ENCODE results near the gene SPTY2D1. TPM values are rescaled to one million over a fixed set of nuclear protein-coding genes. Genes with fewer than 3 reads are reported as not detected.
"Not testable (repeated sequence)": the region's sequence is repeated elsewhere in the genome, so short reads cannot be mapped to it uniquely, and the experiment has no call there.

SPTY2D1 gene
- total RNA-seq, 3 donors from 2014 or later: 24.5 to 30.2 (median 28.2) TPM

DNA sequence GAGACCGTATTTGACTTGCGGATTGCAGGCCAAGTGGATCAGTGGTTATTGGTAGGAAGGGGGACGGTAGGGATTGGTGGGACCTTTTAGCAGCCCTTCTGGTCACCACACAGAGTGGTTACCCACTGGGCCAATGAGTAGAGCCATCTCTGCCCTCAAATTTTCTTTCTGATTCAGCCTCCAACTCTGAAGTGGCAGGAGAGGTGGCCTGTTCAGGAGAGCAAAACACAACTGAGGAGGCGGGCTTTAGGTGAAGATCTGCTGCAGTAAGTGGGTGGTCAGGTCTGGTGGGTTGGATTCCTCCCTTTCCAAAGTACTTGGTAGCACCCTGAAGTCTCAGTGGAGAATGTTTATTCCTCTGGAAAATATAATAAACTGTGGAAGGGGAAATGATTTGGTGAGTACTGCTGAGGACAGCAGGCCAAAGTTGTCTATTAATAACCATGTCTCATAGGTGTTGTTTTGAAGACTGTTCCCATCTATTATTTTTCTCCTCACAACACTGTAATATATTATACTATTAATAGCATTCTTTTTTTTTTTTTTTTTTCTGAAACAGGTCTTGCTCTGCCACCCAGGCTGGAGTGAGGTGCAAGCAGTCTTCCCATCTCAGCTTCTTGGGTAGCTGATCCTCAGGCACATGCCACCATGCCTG lies 33.1 kb downstream of the SPTY2D1 start:
- ATAC-seq (no peak), DNase-seq (no peak)
- no peaks in the 10 kb centered on the region for H3K9me3 Mint-ChIP-seq
- no peaks in the 10 kb centered on the region for H3K27me3 Mint-ChIP-seq (ENCODE audit: low read depth)
- no peak overlapping the region for H3K4me3 Mint-ChIP-seq
- H3K4me1 Mint-ChIP-seq (ENCODE audit: low read depth): no peaks in the 10 kb centered on the region
- peaks cover 2% of the 10 kb centered on the region for H3K36me3 Mint-ChIP-seq (ENCODE audit: insufficient read depth)

DNA sequence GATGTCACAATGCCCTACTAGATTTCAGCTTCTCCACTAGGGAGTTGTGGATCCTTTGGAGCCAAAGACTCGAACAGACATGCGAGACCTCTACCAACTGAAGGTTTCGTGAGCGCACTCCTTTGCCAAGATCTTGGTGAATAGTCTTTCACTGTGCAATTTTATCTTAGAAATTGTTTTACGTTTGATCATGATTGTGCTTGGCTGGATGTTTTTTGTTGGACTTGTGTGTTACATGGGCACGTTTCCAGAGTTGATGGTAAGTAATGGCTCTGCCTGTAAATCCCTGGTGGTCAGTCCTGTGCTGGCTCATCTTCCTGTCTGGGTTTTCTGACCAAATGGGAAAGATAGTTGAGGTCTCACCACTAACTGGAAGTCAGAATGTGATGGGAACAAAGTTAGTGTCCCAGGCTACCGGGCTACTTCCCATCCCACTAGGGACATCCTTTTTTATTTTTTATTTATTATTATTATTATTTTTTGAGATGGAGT lies 34.4 kb downstream of the SPTY2D1 start, which contains the start of gene MISFA:
Gene MISFA (plus strand): TSS at position 51 of the 492 bp plus-strand sequence. CDS start 140 bp downstream, at position 191.
- ATAC-seq (no peak), DNase-seq (no peak)
- peaks cover 2% of the 10 kb centered on the region for H3K36me3 Mint-ChIP-seq (ENCODE audit: insufficient read depth)
- H3K4me1 Mint-ChIP-seq (ENCODE audit: low read depth): no peaks in the 10 kb centered on the region
- no peak within 1 kb of the TSS for H3K4me3 Mint-ChIP-seq
- no peaks in the 10 kb centered on the region for H3K9me3 Mint-ChIP-seq
- H3K27me3 Mint-ChIP-seq (ENCODE audit: low read depth): no peaks in the 10 kb centered on the region

GRCh38 chr11:18594999-18595749 lies 39.0 kb downstream of the SPTY2D1 start:
- no peak overlapping the region for H3K4me3 Mint-ChIP-seq
- peaks cover 2% of the 10 kb centered on the region for H3K36me3 Mint-ChIP-seq (ENCODE audit: insufficient read depth)
- H3K27me3 Mint-ChIP-seq (ENCODE audit: low read depth): no peaks in the 10 kb centered on the region
- no peak for DNase-seq
- H3K4me1 Mint-ChIP-seq (ENCODE audit: low read depth): peaks cover 10% of the 10 kb centered on the region
- H3K9me3 Mint-ChIP-seq: no peaks in the 10 kb centered on the region
- ATAC-seq: no peak

DNA sequence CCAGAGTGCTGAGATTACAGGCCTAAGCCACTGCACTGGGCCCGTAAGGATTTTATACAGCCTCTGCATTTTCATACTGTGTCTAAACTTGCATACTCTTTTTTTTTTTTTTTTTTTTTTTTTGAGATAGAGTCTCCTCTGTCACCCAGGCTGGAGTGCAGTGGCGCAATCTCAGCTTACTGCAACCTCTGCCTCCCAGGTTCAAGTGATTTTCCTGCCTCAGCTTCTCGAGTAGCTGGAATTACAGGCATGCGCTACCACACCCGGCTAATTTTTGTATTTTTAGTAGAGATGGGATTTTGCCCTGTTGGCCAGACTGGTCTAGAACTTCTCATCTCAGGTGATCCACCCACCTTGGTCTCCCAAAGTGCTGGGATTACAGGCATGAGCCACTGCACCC lies 40.1 kb downstream of the SPTY2D1 start:
- ATAC-seq; H3K36me3 Mint-ChIP-seq (ENCODE audit: insufficient read depth); H3K4me3 Mint-ChIP-seq; H3K9me3 Mint-ChIP-seq; H3K27me3 Mint-ChIP-seq (ENCODE audit: low read depth); DNase-seq: not testable (repeated sequence)
- H3K4me1 Mint-ChIP-seq (ENCODE audit: low read depth): peaks cover 10% of the 10 kb centered on the region

GRCh38 chr11:18590571-18590970 lies 43.6 kb downstream of the SPTY2D1 start:
- no peaks in the 10 kb centered on the region for H3K27me3 Mint-ChIP-seq (ENCODE audit: low read depth)
- no peaks in the 10 kb centered on the region for H3K36me3 Mint-ChIP-seq (ENCODE audit: insufficient read depth)
- ATAC-seq: no peak
- peaks cover 10% of the 10 kb centered on the region for H3K4me1 Mint-ChIP-seq (ENCODE audit: low read depth)
- H3K4me3 Mint-ChIP-seq: peak overlapping the region; percentile 0
- no peaks in the 10 kb centered on the region for H3K9me3 Mint-ChIP-seq
- DNase-seq: no peak

GRCh38 chr11:18588297-18589252 lies 45.6 kb downstream of the SPTY2D1 start, which contains the start of gene UEVLD:
Gene UEVLD, minus strand, starts transcription at chr11:18588734. Its CDS starts 80 bp downstream, at chr11:18588654.
- Mint-ChIP-seq H3K27me3 (ENCODE audit: low read depth) (no peaks in the 10 kb centered on the region), H3K9me3 (no peaks in the 10 kb centered on the region)

DNA sequence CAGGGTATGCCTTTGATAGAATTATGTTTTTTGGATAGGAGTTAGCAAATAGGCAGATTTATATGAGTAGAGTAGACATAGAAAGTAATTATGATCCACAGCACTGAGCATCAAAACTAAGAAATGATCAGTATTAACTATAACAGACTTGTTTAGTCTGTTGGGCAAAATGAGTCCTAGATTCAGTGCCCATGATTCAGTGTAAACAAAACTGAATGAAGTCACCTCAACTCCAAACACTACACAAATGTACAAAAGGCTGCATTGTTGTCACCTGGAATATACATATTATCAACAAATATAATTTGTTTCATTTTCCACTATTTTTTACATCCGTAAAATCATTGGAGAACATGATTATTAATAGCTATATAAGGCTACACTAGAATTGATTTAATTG lies 52.3 kb downstream of the SPTY2D1 start:
- H3K9me3 Mint-ChIP-seq: no peaks in the 10 kb centered on the region
- no peak overlapping the region for H3K4me3 Mint-ChIP-seq
- ATAC-seq: no peak
- H3K36me3 Mint-ChIP-seq (ENCODE audit: insufficient read depth): peaks cover 2% of the 10 kb centered on the region
- peaks cover 11% of the 10 kb centered on the region for H3K4me1 Mint-ChIP-seq (ENCODE audit: low read depth)
- H3K27me3 Mint-ChIP-seq (ENCODE audit: low read depth): no peaks in the 10 kb centered on the region
- no peak for DNase-seq

More at GRCh38 chr11:18588297-18589252, 45.6 kb downstream of the SPTY2D1 start, which contains the start of gene UEVLD:
- DNase-seq (peak; percentile 48), ATAC-seq (peak; percentile 64 to 66)
- peaks cover 12% of the 10 kb centered on the region for H3K4me1 Mint-ChIP-seq (ENCODE audit: low read depth)
- no peaks in the 10 kb centered on the region for H3K36me3 Mint-ChIP-seq (ENCODE audit: insufficient read depth)
- no peak within 1 kb of the TSS for H3K4me3 Mint-ChIP-seq

GRCh38 chr11:18580113-18580766 lies 53.9 kb downstream of the SPTY2D1 start:
- H3K4me1 Mint-ChIP-seq (ENCODE audit: low read depth): peaks cover 12% of the 10 kb centered on the region
- DNase-seq (no peak), ATAC-seq (no peak)
- H3K4me3 Mint-ChIP-seq: no peak overlapping the region
- H3K27me3 Mint-ChIP-seq (ENCODE audit: low read depth): no peaks in the 10 kb centered on the region
- peaks cover 5% of the 10 kb centered on the region for H3K36me3 Mint-ChIP-seq (ENCODE audit: insufficient read depth)
- H3K9me3 Mint-ChIP-seq: no peaks in the 10 kb centered on the region

DNA sequence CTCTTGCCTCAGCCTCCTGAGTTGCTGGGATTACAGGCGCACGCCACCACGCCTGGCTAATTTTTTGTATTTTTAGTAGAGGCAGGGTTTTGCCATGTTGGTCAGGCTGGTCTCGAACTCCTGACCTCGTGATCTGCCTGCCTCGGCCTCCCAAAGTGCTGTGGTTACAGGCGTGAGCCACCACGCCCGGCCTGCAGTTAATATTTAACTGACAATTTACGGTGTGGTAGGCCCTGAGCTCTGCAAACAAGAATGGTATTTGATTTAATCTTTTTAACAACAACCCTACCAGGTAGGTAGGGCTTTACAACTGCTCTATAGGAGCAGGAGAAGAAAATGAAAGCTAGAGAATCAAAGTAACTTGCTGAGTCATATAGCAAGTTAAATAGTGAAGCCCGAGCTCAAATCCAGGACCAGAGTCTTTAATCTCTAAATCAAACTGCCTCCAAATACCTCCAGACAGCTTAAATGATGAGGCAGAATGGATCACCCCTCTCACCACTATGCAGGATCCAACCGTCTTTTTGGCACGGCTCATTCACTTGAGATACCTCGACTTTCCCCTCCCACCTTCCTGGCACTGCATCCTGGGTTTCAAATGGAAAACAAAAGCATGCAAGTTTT lies 55.1 kb downstream of the SPTY2D1 start:
- ATAC-seq: peak; percentile 41 to 57
- H3K9me3 Mint-ChIP-seq: no peaks in the 10 kb centered on the region
- peaks cover 5% of the 10 kb centered on the region for H3K36me3 Mint-ChIP-seq (ENCODE audit: insufficient read depth)
- no peak for DNase-seq
- peak overlapping the region; percentile 59 for H3K4me3 Mint-ChIP-seq
- no peaks in the 10 kb centered on the region for H3K27me3 Mint-ChIP-seq (ENCODE audit: low read depth)
- peaks cover 11% of the 10 kb centered on the region for H3K4me1 Mint-ChIP-seq (ENCODE audit: low read depth)

DNA sequence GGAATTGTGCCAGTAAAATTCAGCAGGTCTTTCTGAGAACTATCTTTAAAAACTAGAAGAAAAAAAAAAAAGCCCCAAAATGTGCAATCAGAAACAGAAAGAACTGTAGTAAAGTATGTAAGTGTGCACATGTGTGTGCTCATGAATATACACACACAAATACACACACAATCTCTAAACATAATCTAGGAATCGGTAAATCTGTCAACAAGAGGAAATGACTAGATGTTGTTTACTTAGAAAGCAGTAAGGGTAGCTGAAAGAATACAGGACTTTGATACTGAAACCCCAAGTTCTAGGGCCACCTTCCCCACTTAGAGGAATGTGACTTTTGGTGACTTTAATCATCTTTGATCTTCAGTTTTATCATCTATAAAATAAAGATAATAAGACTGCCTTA lies 58.8 kb downstream of the SPTY2D1 start:
- Mint-ChIP-seq H3K9me3 (no peaks in the 10 kb centered on the region), H3K4me1 (ENCODE audit: low read depth) (peaks cover 11% of the 10 kb centered on the region), H3K36me3 (ENCODE audit: insufficient read depth) (peaks cover 12% of the 10 kb centered on the region), H3K4me3 (no peak overlapping the region), H3K27me3 (ENCODE audit: low read depth) (no peaks in the 10 kb centered on the region)
- ATAC-seq: no peak
- DNase-seq: no peak

GRCh38 chr11:18567081-18567480 lies 67.1 kb downstream of the SPTY2D1 start:
- ATAC-seq (no peak), DNase-seq (no peak)
- no peaks in the 10 kb centered on the region for H3K9me3 Mint-ChIP-seq
- peaks cover 16% of the 10 kb centered on the region for H3K36me3 Mint-ChIP-seq (ENCODE audit: insufficient read depth)
- H3K4me1 Mint-ChIP-seq (ENCODE audit: low read depth): no peaks in the 10 kb centered on the region
- H3K4me3 Mint-ChIP-seq: no peak overlapping the region
- no peaks in the 10 kb centered on the region for H3K27me3 Mint-ChIP-seq (ENCODE audit: low read depth)

DNA sequence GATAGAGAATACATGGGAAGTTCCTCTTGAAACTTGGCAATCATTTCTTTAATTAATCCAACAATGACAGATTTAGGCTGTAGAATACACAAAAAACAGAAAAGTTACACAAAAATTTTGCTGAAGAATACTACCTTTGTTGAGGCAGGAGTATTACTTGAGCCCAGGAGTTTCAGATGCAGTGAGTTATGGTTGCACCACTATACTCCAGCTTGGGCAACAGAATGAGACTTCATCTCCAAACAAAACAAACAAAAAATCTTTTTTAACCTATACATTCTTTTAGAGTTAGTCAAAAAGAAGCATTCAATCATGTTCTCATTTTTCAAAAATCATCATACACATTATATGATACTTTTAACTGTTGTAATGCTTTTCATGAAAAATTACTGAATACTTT lies 67.7 kb downstream of the SPTY2D1 start:
- ATAC-seq (no peak), DNase-seq (no peak)
- Mint-ChIP-seq H3K36me3 (ENCODE audit: insufficient read depth) (peaks cover 13% of the 10 kb centered on the region), H3K4me1 (ENCODE audit: low read depth) (no peaks in the 10 kb centered on the region), H3K4me3 (no peak overlapping the region), H3K9me3 (no peaks in the 10 kb centered on the region), H3K27me3 (ENCODE audit: low read depth) (no peaks in the 10 kb centered on the region)

GRCh38 chr11:18564149-18564548 lies 70.0 kb downstream of the SPTY2D1 start:
- H3K27me3 Mint-ChIP-seq (ENCODE audit: low read depth): no peaks in the 10 kb centered on the region
- H3K9me3 Mint-ChIP-seq: no peaks in the 10 kb centered on the region
- peaks cover 10% of the 10 kb centered on the region for H3K36me3 Mint-ChIP-seq (ENCODE audit: insufficient read depth)
- H3K4me1 Mint-ChIP-seq (ENCODE audit: low read depth): no peaks in the 10 kb centered on the region
- ATAC-seq (no peak), DNase-seq (no peak)
- H3K4me3 Mint-ChIP-seq: no peak overlapping the region

All from activated T-cell treated with anti-CD3 and anti-CD28 coated beads, Interleukin-2, amount 50 U/mL, for 4 hours (primary cell).